ENCODE measurements around the gene PTPRN. TPM values are rescaled to one million over a fixed set of nuclear protein-coding genes. Genes with fewer than 3 reads are reported as not detected.
A peak's percentile ranks its signal among the peaks of the same experiment; 100 is the strongest.

The PTPRN gene
- total and polyA plus RNA-seq, 9 of the 15 experiments (the other 6 are each of a cell fraction or from before 2014, with no cell fraction given): 0.15 to 2.4 (median 0.43) TPM; not detected in 1

GRCh38 chr2:219243291-219243761 is 65.9 kb downstream of the PTPRN start:
- Histone ChIP-seq H3K9me3 (replicated peaks; ENCODE audit: control insufficient read depth, insufficient read depth, low read depth, low read length) (no peaks in the 10 kb centered on the region), H2AFZ (ENCODE audit: low read depth, low read length) (no peak overlapping the region), H3K79me2 (ENCODE audit: control insufficient read depth, insufficient read depth, low read length) (peaks cover 17% of the 10 kb centered on the region), H3K27ac (ENCODE audit: extremely low read depth, low read depth, low read length) (no peak overlapping the region), H3K9ac (ENCODE audit: insufficient read depth in 1 of 2, low read depth in 2 of 2, low read length in 2 of 2) (0 out of 4 replicates have a peak overlapping the region, but pooled peaks of 1 of the 2 experiments have one; percentile 14), H3K9me1 (ENCODE audit: control insufficient read depth, insufficient read depth, low read length) (no peaks in the 10 kb centered on the region), H3K36me3 (ENCODE audit: control insufficient read depth, insufficient read depth, low read length) (peaks cover 19% of the 10 kb centered on the region), H3K27me3 (ENCODE audit: control insufficient read depth in 2 of 2, insufficient read depth in 2 of 2, low read length in 2 of 2) (no peaks in the 10 kb centered on the region), H4K20me1 (replicated peaks; ENCODE audit: control insufficient read depth, insufficient read depth, low read length) (no peaks in the 10 kb centered on the region), H3K4me1 (replicated peaks in 1 of 2; ENCODE audit: control insufficient read depth in 2 of 2, insufficient read depth in 2 of 2, low read length in 2 of 2) (peaks cover 14 to 23% of the 10 kb centered on the region in 2 experiments; a peak in 4 of 5 replicates), H3K4me3 (no peak overlapping the region), H3K4me2 (ENCODE audit: insufficient read depth, low read length) (no peak overlapping the region)
- ChIA-PET POLR2A (no interaction called here), CTCF (ENCODE audit: low intra/inter-chr PET ratio) (no interaction called here)
- no peak for DNase-seq (ENCODE audit: extremely low read depth in 1 of 4, low spot score in 3 of 4)
- BruUV-seq (replicated peaks): no TSS peak
- FAIRE-seq: no peak
- ATAC-seq: no peak
- intact Hi-C loops (cut with micrococcal nuclease) (no loop called here), in situ Hi-C loops (cut with MboI) (no loop called here)
- WGBS (ENCODE audit: insufficient coverage, low coverage, missing lambda C conversion rate): 75% methylated on average over 14 of the region's 28 CpGs
- TF ChIP-seq CEBPB (tag; IDR thresholded peaks at IDR 0.05) (no peak), MBD1 (CRISPR knock-in tag; IDR thresholded peaks at IDR 0.05) (no peak), RNF2 (IDR thresholded peaks at IDR 0.05) (no peak), MGA (IDR thresholded peaks at IDR 0.05) (no peak), CBX1 (IDR thresholded peaks at IDR 0.05; ENCODE audit: low read depth) (no peak), HCFC1 (IDR thresholded peaks at IDR 0.05; ENCODE audit: low read depth, low read length) (no peak), HINFP (tag; conservative IDR thresholded peaks at IDR 0.05; ENCODE audit: low read depth) (no peak), ZNF707 (CRISPR knock-in tag; conservative IDR thresholded peaks at IDR 0.05) (no peak)
